Common myeloid progenitor, CD34-positive (primary cell): Measurements from ENCODE around the gene CEBPG.

Source experiments
- CTCF ChIA-PET: fragments of 350-600 bp; sonication (Branson Sonifier 250); formaldehyde crosslinking; loops from one replicate; lab custom pipeline; 2021; ENCODE audit warnings: antibody characterized with exemption; lab: Charles Lee
- POLR2A ChIA-PET: fragments of 350-600 bp; sonication (Branson Sonifier 250); formaldehyde crosslinking; loops from one replicate; lab custom pipeline; 2021; ENCODE audit warnings: antibody characterized with exemption; lab: Charles Lee
- DNase-seq, 3 donors: peaks; one replicate each; pipeline versions ENCODE4 v3.0.0 to v3.0.0-alpha.2; 2013
- H3K27ac ChIP-seq, 2 experiments: 1 replicate in 1 of 2; 2 replicates in 1 of 2; pipeline ENCODE4 v1.7.0; 2013; ENCODE audit warnings: inconsistent platforms in 2 of 2, low read length in 2 of 2, mild to moderate bottlenecking in 2 of 2, low read depth in 1 of 2, moderate library complexity in 1 of 2; ENCODE audit not compliant: severe bottlenecking in 2 of 2, insufficient read depth in 1 of 2, poor library complexity in 1 of 2
- H3K27me3 ChIP-seq, 5 experiments: replicated peaks in 2 of 5; 1 replicate in 3 of 5; 2 replicates in 2 of 5; pipeline versions ENCODE4 v1.6.1 to v1.7.0; 2013; ENCODE audit warnings: low read length in 4 of 5, mild to moderate bottlenecking in 2 of 5, moderate library complexity in 2 of 5, inconsistent platforms in 1 of 5; ENCODE audit not compliant: insufficient read depth in 5 of 5, control insufficient read depth in 4 of 5
- H3K36me3 ChIP-seq, 4 experiments: 1 replicate in 2 of 4; 2 replicates in 2 of 4; pipeline versions ENCODE4 v1.6.1 to v1.7.0; 2013; ENCODE audit warnings: low read length in 3 of 4, control low read depth in 1 of 4, mild to moderate bottlenecking in 1 of 4; ENCODE audit not compliant: control insufficient read depth in 4 of 4, insufficient read depth in 4 of 4
- H3K4me1 ChIP-seq, 4 experiments: 1 replicate in 3 of 4; 2 replicates in 1 of 4; pipeline versions ENCODE4 v1.6.1 to v1.7.1; 2013; ENCODE audit warnings: low read length in 3 of 4, mild to moderate bottlenecking in 3 of 4, control low read depth in 1 of 4, inconsistent platforms in 1 of 4, moderate library complexity in 1 of 4; ENCODE audit not compliant: control insufficient read depth in 4 of 4, insufficient read depth in 4 of 4; ENCODE audit errors: control extremely low read depth in 1 of 4
- H3K4me3 ChIP-seq, 7 experiments: 1 replicate in 4 of 7; 2 replicates in 3 of 7; pipeline versions ENCODE4 v1.5.1 to v1.7.0; 2013; ENCODE audit warnings: mild to moderate bottlenecking in 7 of 7, low read length in 6 of 7, moderate library complexity in 6 of 7, inconsistent platforms in 2 of 7, low read depth in 2 of 7, control low read depth in 1 of 7; ENCODE audit not compliant: insufficient read depth in 4 of 7, control insufficient read depth in 1 of 7; ENCODE audit errors: extremely low read depth in 1 of 7
- H3K9me3 ChIP-seq, 5 experiments: 1 replicate in 4 of 5; 2 replicates in 1 of 5; pipeline versions ENCODE4 v1.6.1 to v1.7.1; 2013; ENCODE audit warnings: low read length in 4 of 5, mild to moderate bottlenecking in 2 of 5, inconsistent platforms in 1 of 5, low read depth in 1 of 5, moderate library complexity in 1 of 5; ENCODE audit not compliant: control insufficient read depth in 4 of 5, insufficient read depth in 2 of 5; ENCODE audit errors: control extremely low read depth in 1 of 5
- WGBS: methylation state at CpG from one replicate; pipeline ENCODE4 v1.1.5; 2013; ENCODE audit not compliant: insufficient coverage; 5-methylcytosine and 5-hydroxymethylcytosine counted together

The CEBPG gene

DNA sequence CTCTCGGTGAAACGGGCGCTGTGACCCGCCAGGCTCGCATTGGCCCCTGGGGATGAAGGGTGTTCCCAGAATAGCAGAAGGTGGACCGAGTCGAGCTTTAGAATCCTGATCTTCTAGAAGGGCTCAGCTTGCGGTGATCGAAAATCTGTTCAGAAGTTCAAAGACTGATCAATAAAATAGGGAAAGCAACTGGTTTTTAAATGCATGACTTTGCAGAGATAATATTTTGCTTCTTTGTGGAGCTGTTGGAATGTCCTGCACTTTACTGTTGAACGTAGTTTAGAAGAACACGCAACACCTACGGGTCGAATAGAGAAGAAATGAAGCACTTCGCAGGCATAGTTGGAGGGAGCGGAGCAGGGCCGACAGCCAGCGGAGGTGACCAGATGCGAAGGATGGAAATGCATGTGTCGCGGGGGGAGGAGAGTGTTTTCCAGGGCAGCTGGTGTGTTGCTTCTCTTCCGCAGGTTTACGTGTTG lies 766 bp downstream of the CEBPG start:
- Histone ChIP-seq H3K4me1 (peaks cover 8 to 30% (median 23%) of the 10 kb centered on the region in 4 experiments), H3K27ac (peak overlapping the region in 1 of 2 experiments; percentile 97), H3K4me3 (peak overlapping the region; percentile 64 to 96 (median 81)), H3K27me3 (no peaks in the 10 kb centered on the region), H3K36me3 (peaks cover 2 to 12% (median 3%) of the 10 kb centered on the region in 4 experiments), H3K9me3 (no peaks in the 10 kb centered on the region)
- ChIA-PET POLR2A (interaction anchor here (0.8 to 3.5 kb wide), 2 partner anchors 33 to 72 kb away, joined by 3 to 31 read pairs; partner anchors contain the start of gene CEBPA), CTCF (interaction anchor here (0.9 to 3.0 kb wide), 16 partner anchors 10 to 132 kb away, joined by 3 to 15 read pairs (median 4); partner anchors contain the start of gene CEBPA)
- 2% methylated on average over 17 of the region's 22 CpGs for WGBS
- no peak for DNase-seq

DNA sequence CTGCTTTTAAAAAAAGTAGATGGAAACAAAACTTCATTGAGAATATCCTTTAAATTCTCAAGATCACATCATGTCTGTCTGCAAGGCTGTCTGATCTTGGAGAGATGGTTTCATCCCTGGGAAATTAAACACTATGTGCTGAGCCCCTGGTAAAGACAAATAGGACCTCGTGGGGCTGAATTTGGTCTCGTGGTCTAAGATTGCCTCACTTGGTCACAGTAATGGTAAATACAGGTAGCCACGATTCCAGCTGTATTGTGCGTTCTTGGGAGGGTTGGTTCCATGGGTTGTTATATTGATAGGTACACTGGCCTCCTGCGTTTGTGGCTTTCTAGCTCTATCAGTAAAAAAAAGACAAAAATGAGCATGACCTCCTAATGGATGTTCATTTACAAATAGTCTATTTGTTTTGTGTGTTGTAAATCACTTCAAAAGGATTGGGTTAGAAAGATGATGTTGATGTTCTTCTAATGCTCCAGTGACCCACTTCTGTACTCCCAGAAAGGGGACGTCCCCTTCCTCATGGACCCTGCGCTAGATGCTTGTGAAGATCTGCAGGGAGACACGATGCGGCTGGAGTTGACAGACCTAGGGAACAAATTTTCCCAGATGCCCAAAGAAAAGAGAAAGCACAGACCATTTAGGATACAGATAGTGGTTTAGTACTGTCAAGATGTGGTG lies 1.8 kb downstream of the CEBPG start:
- Histone ChIP-seq H3K36me3 (peaks cover 5 to 21% (median 7%) of the 10 kb centered on the region in 4 experiments), H3K27me3 (no peaks in the 10 kb centered on the region), H3K9me3 (no peaks in the 10 kb centered on the region), H3K4me3 (peak overlapping the region in 4 of 7 experiments; percentile 74 to 96 (median 83)), H3K27ac (no peak overlapping the region), H3K4me1 (peaks cover 8 to 30% (median 23%) of the 10 kb centered on the region in 4 experiments)
- CTCF ChIA-PET = interaction anchor here (0.9 to 3.0 kb wide), 8 partner anchors 9 to 126 kb away, joined by 3 to 15 read pairs (median 4); partner anchors contain the start of gene CEBPA
- POLR2A ChIA-PET = interaction anchor here (3.5 kb wide), 1 partner anchor 73 kb away, joined by 31 read pairs; the partner anchor contains the start of gene CEBPA
- DNase-seq = no peak
- 89% methylated on average over 6 of the region's 9 CpGs for WGBS

- H3K36me3 ChIP-seq = peaks cover 5 to 24% (median 7%) of the 10 kb centered on the region in 4 experiments
- POLR2A ChIA-PET = no interaction called here
- no peak overlapping the region for H3K27ac ChIP-seq
- peak overlapping the region in 1 of 7 experiments; percentile 3 for H3K4me3 ChIP-seq
- peaks cover 8 to 30% (median 23%) of the 10 kb centered on the region in 4 experiments for H3K4me1 ChIP-seq
- no peaks in the 10 kb centered on the region for H3K9me3 ChIP-seq
- CTCF ChIA-PET = interaction anchor here (0.6 to 3.0 kb wide), 3 partner anchors 8 to 140 kb away, joined by 4 to 15 read pairs (median 12); no protein-coding TSS in a partner anchor
- no peak for DNase-seq
- WGBS = 83% methylated on average over 1 of the region's 1 CpG
- H3K27me3 ChIP-seq = no peaks in the 10 kb centered on the region
Measured at GRCh38 chr19:33375837-33376159, 2.3 kb downstream of the CEBPG start.

DNA sequence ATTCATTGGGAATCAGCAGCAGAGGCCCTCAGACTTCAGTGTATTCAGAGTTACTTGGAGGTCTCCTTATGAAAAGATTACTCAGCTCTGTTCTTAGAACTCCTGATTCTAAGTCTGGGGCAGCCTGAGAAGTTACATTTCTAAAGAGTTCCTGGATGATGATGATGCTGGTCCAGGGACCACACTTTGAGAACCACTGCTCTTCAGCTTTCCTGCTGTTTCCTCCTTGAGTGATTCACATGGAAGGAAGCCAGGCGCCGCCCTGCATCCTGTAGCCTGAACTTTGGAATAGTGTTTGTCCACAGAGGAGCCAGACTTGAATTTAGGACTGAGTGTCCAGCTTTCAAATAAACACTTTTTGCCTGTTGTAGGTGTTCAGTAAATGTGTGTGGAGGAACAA lies 2.9 kb downstream of the CEBPG start:
- no peak overlapping the region for H3K4me3 ChIP-seq

GRCh38 chr19:33376941-33377557 lies 3.5 kb downstream of the CEBPG start:
- Histone ChIP-seq H3K27me3 (no peaks in the 10 kb centered on the region), H3K36me3 (peaks cover 7 to 35% (median 9%) of the 10 kb centered on the region in 4 experiments), H3K4me3 (no peak overlapping the region), H3K9me3 (no peaks in the 10 kb centered on the region), H3K4me1 (peaks cover 8 to 27% (median 21%) of the 10 kb centered on the region in 4 experiments), H3K27ac (no peak overlapping the region)
- ChIA-PET CTCF (interaction anchor here (1.0 to 4.0 kb wide), 4 partner anchors 17 to 135 kb away, joined by 4 to 19 read pairs (median 6); partner anchors contain the start of gene CEBPA), POLR2A (interaction anchor here (0.6 kb wide), 2 partner anchors 10 to 881 kb away, joined by 3 to 7 read pairs; no protein-coding TSS in a partner anchor)
- WGBS = 100% methylated on average over 6 of the region's 7 CpGs
- no peak for DNase-seq

More for the DNA sequence above, 2.9 kb downstream of the CEBPG start:
- Histone ChIP-seq H3K27ac (no peak overlapping the region), H3K4me1 (peaks cover 8 to 30% (median 23%) of the 10 kb centered on the region in 4 experiments), H3K9me3 (no peaks in the 10 kb centered on the region), H3K36me3 (peaks cover 7 to 30% (median 9%) of the 10 kb centered on the region in 4 experiments), H3K27me3 (no peaks in the 10 kb centered on the region)
- POLR2A ChIA-PET = interaction anchor here (0.6 kb wide), 2 partner anchors 9 to 882 kb away, joined by 3 to 7 read pairs; no protein-coding TSS in a partner anchor
- no CpG with 5 or more reads among the region's 2 CpGs for WGBS
- DNase-seq = no peak
- CTCF ChIA-PET = interaction anchor here (0.6 to 4.0 kb wide), 3 partner anchors 30 to 140 kb away, joined by 4 to 19 read pairs (median 5); no protein-coding TSS in a partner anchor

DNA sequence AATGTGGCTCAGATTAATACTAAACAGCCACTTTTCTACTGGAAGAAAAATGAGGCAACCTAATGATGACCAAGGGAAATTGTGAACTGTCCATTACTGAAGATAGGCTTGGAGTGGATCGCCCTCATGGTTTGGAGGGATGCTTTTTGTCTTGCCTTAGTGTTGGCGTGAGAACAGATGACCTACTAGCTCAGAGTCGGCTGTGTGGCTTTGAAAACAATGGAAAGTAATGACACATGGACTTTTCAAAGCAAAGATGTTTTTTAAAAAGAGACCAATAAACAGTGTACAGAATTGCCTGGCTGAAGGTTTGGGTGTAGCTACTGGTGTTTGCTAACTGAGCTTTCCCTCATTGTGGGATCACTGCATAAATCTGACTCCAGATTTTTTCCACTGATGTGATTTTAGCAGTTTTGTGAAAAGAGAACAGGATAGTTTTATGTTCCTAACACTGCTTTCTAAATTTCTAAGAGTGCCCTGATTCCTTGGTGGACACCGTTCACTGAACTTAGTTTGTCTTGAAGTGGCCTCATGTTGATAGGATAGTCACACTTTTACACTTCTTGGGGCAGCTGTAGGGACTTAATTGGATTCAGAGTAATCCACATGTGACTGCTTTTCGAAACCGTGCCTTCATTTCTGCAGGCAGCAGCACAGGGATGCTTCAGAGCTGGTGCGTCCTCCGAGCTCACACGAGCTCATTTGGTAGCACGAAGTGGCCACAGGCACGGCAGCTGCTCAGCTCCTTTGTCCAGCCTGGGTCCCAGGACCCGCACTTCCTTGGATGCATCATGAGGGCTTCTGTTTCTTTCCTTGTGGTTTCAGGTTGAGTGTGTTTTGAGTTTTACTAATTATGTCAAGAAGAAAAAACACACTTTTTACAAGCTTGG lies 4.3 kb downstream of the CEBPG start:
- peaks cover 7 to 35% (median 9%) of the 10 kb centered on the region in 4 experiments for H3K36me3 ChIP-seq
- no peaks in the 10 kb centered on the region for H3K9me3 ChIP-seq
- no peak for DNase-seq
- H3K4me3 ChIP-seq = no peak overlapping the region
- WGBS = 97% methylated on average over 9 of the region's 12 CpGs
- H3K27me3 ChIP-seq = no peaks in the 10 kb centered on the region
- peaks cover 8 to 23% (median 18%) of the 10 kb centered on the region in 4 experiments for H3K4me1 ChIP-seq
- no peak overlapping the region for H3K27ac ChIP-seq
- ChIA-PET POLR2A (no interaction called here), CTCF (interaction anchor here (1.4 to 4.0 kb wide), 3 partner anchors 18 to 136 kb away, joined by 4 to 19 read pairs (median 6); partner anchors contain the start of gene CEBPA)
